ENCODE data around the gene ARL15.

The ARL15 gene

DNA sequence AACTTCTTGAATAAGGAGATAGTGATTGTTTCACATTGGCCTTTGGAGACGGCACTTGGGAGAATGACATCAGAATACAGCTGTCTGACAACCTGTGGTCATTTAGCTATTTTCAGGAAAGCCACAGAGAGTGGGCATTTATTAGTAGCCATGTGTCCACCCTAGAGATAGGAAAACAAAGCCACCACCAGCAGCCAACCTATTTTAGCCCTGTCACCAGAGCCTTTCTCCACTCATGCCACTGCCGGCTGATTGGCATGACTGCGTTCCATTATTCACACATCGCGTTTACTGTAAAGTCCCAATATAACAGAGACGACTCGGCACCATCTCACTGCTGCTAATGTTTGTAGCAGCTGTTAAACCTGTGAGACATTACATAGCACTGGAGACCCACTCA lies 419.9 kb downstream of the ARL15 start:
- Histone ChIP-seq H3K9me3 (no peaks in the 10 kb centered on the region), H3K36me3 (no peaks in the 10 kb centered on the region), H3K27me3 (no peaks in the 10 kb centered on the region), H3K4me1 (no peaks in the 10 kb centered on the region), H3K4me3 (ENCODE audit: low read depth, low read length) (no peak overlapping the region)
- no peak for DNase-seq
- TF ChIP-seq, protein P1, sequence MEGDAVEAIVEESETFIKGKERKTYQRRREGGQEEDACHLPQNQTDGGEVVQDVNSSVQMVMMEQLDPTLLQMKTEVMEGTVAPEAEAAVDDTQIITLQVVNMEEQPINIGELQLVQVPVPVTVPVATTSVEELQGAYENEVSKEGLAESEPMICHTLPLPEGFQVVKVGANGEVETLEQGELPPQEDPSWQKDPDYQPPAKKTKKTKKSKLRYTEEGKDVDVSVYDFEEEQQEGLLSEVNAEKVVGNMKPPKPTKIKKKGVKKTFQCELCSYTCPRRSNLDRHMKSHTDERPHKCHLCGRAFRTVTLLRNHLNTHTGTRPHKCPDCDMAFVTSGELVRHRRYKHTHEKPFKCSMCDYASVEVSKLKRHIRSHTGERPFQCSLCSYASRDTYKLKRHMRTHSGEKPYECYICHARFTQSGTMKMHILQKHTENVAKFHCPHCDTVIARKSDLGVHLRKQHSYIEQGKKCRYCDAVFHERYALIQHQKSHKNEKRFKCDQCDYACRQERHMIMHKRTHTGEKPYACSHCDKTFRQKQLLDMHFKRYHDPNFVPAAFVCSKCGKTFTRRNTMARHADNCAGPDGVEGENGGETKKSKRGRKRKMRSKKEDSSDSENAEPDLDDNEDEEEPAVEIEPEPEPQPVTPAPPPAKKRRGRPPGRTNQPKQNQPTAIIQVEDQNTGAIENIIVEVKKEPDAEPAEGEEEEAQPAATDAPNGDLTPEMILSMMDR (IDR thresholded peaks at IDR 0.05; ENCODE audit: low read depth, low read length): no peak

DNA sequence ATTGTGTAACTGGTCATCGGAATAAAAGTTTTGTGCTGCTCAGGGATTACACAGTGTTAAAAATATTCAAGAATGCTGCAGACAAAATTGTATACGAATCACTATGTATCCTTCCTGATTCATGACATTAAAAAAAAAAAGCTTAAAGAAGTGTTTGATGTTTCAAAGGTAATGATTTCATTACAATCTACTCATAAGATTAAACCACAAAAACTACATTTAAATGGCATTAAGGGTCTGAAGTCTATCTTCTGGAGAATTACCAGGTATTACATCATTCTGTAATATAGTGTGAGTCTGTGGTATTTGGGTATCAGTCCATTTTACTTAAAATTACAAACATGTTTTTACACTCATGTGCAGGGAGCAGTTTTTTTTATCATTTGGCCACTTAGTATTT lies 425.5 kb downstream of the ARL15 start:
- TF ChIP-seq, protein P1 (IDR thresholded peaks at IDR 0.05; ENCODE audit: low read depth, low read length): no peak
- H3K27me3 ChIP-seq: no peaks in the 10 kb centered on the region
- H3K4me1 ChIP-seq: no peaks in the 10 kb centered on the region
- no peaks in the 10 kb centered on the region for H3K36me3 ChIP-seq
- H3K4me3 ChIP-seq (ENCODE audit: low read depth, low read length): no peak overlapping the region
- DNase-seq: no peak
- H3K9me3 ChIP-seq: no peaks in the 10 kb centered on the region

DNA sequence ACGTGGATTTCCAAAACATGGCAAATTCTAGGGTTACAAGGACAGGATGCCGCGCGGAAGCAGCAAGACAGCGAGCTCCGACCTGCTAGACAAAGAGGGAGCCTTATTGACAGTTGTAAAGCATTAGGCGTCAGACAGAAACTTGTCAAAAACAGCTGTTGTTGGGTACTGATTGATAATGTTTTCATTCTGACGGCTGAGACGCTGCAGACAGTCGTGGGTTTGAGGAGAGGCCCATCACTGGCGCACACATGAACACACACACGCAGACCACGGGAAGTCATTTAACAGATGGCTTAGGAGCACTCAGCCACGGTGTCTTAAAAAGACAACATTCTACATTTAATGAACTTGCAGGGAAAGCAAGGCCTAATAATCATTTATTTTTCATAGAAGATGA lies 426.0 kb downstream of the ARL15 start:
- Histone ChIP-seq H3K36me3 (no peaks in the 10 kb centered on the region), H3K4me1 (no peaks in the 10 kb centered on the region), H3K4me3 (ENCODE audit: low read depth, low read length) (no peak overlapping the region), H3K9me3 (no peaks in the 10 kb centered on the region), H3K27me3 (no peaks in the 10 kb centered on the region)
- TF ChIP-seq, protein P1 (IDR thresholded peaks at IDR 0.05; ENCODE audit: low read depth, low read length): no peak
- DNase-seq: no peak

DNA sequence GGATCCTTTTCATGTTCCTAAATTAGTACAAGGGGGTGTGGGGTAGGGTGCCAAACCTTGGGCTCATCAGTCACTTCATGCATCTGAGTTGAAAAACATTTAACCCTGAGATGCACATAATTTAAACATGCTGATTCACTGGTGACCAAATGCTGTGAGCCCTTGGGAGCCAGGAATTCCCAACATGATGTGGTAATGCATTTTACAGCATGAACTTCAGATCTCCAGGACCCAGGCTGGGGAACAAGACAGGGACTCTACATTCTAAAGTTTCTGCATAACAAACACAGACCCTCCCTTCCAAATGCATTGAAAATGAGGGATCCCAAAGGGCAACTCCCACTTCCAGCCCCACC lies 427.7 kb downstream of the ARL15 start:
- TF ChIP-seq, protein P1 (IDR thresholded peaks at IDR 0.05; ENCODE audit: low read depth, low read length): no peak

DNA sequence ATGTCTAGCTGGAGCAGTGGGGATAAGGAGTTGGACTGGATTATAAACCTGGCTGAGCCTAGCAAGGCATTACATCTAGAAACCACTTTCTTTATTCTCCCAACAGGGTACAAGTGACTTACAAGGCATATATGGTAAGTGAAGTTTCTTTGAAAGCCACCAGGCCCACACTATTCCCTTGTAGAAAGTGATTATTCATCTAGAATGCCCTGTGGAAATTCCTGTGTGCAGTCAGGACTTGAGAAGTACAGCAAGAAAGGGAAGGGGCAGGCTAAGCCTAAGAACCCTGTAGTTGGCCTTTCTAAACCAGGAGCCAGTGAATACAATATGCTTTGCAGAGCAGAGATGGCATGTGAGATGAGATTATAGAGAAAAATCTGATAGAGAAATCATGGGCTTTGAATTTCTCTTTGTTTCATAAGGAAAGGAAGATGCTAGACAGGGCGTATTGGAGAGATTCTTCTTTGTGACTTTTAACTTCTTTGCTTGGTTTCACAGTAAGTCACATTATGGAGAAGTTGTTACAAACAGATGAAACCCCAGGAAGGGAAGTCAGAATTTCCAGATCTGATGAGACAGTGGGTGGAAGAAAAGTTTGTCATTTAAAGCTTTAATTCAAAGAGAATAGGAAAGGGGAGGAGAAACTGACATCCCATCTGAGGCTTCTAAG lies 428.2 kb downstream of the ARL15 start:
- Histone ChIP-seq H3K4me3 (ENCODE audit: low read depth, low read length) (no peak overlapping the region), H3K27me3 (no peaks in the 10 kb centered on the region), H3K4me1 (no peaks in the 10 kb centered on the region), H3K36me3 (no peaks in the 10 kb centered on the region), H3K9me3 (no peaks in the 10 kb centered on the region)
- DNase-seq: no peak
- TF ChIP-seq, protein P1 (IDR thresholded peaks at IDR 0.05; ENCODE audit: low read depth, low read length): no peak

More for the DNA sequence above, 427.7 kb downstream of the ARL15 start:
- DNase-seq: no peak
- H3K4me3 ChIP-seq (ENCODE audit: low read depth, low read length): no peak overlapping the region
- H3K4me1 ChIP-seq: no peaks in the 10 kb centered on the region
- no peaks in the 10 kb centered on the region for H3K9me3 ChIP-seq
- H3K36me3 ChIP-seq: no peaks in the 10 kb centered on the region
- H3K27me3 ChIP-seq: no peaks in the 10 kb centered on the region

DNA sequence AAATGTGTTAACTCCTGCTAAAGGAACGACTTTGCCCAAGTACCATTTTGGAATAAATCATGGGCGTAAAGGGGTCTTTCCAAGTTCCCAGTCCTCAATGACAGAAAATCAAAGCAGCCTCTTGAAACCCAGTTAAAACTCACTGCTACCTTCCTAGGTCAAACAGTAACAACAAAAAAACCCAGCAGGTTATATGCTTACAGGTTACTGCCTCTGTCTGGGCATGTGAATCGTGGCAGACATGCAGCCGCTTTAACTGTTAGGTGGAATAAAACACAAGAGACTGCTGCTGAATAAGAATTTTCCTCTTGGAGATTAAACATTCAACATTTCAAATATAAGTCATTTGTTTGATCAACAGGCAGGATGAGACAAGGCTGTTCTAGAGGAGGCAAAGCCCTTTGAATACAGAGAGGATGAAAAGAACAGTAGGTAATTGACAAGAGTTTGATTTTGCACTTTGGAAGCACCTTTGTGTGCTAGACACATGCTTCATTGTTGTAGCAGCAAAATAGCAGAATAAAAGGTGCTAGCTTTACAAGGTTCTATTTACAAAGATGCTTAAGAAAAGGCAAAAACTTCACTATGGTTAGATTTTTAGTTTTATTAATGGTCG lies 430.6 kb downstream of the ARL15 start:
- no peaks in the 10 kb centered on the region for H3K36me3 ChIP-seq
- no peaks in the 10 kb centered on the region for H3K4me1 ChIP-seq
- H3K27me3 ChIP-seq: no peaks in the 10 kb centered on the region
- DNase-seq: no peak
- H3K4me3 ChIP-seq (ENCODE audit: low read depth, low read length): no peak overlapping the region
- TF ChIP-seq, protein P1 (IDR thresholded peaks at IDR 0.05; ENCODE audit: low read depth, low read length): no peak
- no peaks in the 10 kb centered on the region for H3K9me3 ChIP-seq

Data from BE2C (cell line).